HUES6 (cell line): ENCODE measurements around the gene IL6R.
"Not testable (repeated sequence)": the region's sequence is repeated elsewhere in the genome, so short reads cannot be mapped to it uniquely, and the experiment has no call there.

Experiments
- H3K27ac ChIP-seq: 2 replicates; pipeline ENCODE4 v1.7.0; 2013; ENCODE audit warnings: low read depth, mild to moderate bottlenecking, low read length, inconsistent platforms
- H3K27me3 ChIP-seq: 2 replicates; pipeline ENCODE4 v1.6.1; 2013; ENCODE audit warnings: low read length; ENCODE audit not compliant: control insufficient read depth, insufficient read depth
- H3K36me3 ChIP-seq: 2 replicates; pipeline ENCODE4 v1.6.1; 2013; ENCODE audit warnings: low read length; ENCODE audit not compliant: control insufficient read depth, insufficient read depth
- H3K4me1 ChIP-seq: 2 replicates; pipeline ENCODE4 v1.6.1; 2013; ENCODE audit warnings: low read length; ENCODE audit not compliant: control insufficient read depth, insufficient read depth
- H3K4me3 ChIP-seq: 2 replicates; pipeline ENCODE4 v1.5.1; 2013; ENCODE audit warnings: low read depth, low read length
- H3K9ac ChIP-seq: one replicate; pipeline ENCODE4 v1.6.1; 2013; ENCODE audit warnings: mild to moderate bottlenecking, low read length
- H3K9me3 ChIP-seq: 2 replicates; pipeline ENCODE4 v1.6.1; 2013; ENCODE audit warnings: low read depth, low read length; ENCODE audit not compliant: control insufficient read depth, insufficient read depth

IL6R gene

DNA sequence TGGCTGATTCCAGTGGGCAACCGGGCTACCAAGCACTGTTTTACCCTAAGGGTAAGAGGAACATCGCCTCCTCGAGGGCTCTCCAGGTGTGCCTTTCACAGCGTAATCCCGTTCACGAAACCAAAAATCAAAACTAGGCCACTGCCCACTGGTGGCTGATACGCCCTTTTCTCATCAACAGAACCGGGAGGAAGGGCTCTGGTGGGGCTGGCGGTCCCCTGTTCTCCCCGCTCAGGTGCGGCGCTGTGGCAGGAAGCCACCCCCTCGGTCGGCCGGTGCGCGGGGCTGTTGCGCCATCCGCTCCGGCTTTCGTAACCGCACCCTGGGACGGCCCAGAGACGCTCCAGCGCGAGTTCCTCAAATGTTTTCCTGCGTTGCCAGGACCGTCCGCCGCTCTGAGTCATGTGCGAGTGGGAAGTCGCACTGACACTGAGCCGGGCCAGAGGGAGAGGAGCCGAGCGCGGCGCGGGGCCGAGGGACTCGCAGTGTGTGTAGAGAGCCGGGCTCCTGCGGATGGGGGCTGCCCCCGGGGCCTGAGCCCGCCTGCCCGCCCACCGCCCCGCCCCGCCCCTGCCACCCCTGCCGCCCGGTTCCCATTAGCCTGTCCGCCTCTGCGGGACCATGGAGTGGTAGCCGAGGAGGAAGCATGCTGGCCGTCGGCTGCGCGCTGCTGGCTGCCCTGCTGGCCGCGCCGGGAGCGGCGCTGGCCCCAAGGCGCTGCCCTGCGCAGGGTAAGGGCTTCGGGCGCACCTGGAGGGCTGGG is at the start of gene IL6R:
Gene IL6R (plus strand): TSS at position 360 of the 763 bp plus-strand sequence. CDS start 287 bp downstream, at position 647.
- Histone ChIP-seq H3K36me3 (no peaks in the 10 kb centered on the region), H3K9me3 (no peaks in the 10 kb centered on the region), H3K4me1 (peaks cover 33% of the 10 kb centered on the region), H3K4me3 (peak within 1 kb of the TSS; percentile 78), H3K9ac (peak within 1 kb of the TSS; percentile 70), H3K27me3 (peaks cover 52% of the 10 kb centered on the region), H3K27ac (no peak within 1 kb of the TSS)

DNA sequence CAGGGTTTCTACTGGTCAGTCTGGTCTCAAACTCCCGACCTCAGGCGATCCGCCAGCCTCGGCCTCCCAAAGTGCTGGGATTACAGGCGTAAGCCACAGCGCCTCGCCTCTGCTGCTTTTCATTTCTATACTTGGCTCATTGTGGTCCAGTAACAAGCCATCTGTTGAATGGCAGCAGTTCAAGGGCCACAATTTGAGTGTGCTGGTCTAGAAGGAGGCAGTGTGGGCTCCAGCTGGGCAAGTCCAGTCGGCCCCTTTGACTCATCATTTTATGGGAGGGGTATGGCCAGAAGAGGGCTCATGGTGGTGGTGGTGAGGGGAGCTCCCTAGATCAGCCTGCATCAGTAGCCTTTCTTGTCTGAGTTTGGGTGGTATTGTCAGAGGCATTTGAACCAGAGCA is 46.6 kb upstream of the IL6R start:
- Histone ChIP-seq H3K27ac (no peak overlapping the region), H3K9me3 (peaks cover 8% of the 10 kb centered on the region), H3K27me3 (no peaks in the 10 kb centered on the region), H3K4me3 (no peak overlapping the region), H3K4me1 (peaks cover 7% of the 10 kb centered on the region), H3K9ac (no peak overlapping the region), H3K36me3 (no peaks in the 10 kb centered on the region)

DNA sequence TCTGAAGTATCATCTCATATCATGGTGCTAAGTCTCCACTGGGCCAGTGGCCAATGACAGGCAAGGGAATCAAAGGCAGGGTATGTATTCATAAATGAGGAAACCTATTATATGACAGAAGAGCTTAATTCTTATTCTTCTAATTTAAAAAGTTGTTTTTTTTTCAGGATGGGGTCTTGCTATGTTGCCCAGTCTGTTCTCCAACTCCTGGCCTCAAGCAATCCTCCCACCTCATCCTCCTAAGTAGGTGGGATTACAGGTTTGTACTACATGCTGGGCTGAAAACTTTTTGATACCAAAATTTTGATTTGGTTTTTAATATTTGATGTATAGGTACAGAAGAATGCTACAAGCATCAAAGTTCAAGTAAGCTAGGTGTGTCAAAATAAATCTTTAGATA is 44.9 kb upstream of the IL6R start:
- Histone ChIP-seq H3K36me3 (no peaks in the 10 kb centered on the region), H3K4me3 (no peak overlapping the region), H3K9me3 (peaks cover 8% of the 10 kb centered on the region), H3K27ac (no peak overlapping the region), H3K4me1 (0 out of 2 replicates have a peak, but pooled peaks cover 4% of the 10 kb centered on the region), H3K9ac (no peak overlapping the region), H3K27me3 (no peaks in the 10 kb centered on the region)

DNA sequence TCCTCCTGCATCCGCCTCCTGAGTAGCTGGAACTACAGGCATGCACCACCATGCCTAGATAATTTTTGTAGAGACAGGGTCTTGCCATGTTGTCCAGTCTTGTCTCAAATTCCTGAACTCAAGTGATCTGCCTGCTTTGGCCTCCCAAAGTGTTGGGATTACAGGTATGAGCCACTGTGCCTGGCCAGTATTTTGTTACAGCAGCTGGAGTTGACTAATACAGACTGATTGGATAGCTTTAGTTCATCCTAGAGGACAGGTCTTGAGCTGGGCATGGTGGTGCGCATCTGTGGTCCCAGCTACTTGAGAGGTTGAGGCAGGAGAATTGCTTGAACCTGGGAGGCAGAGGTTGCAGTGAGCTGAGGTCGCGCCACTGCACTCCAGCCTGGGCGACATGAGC is 44.3 kb upstream of the IL6R start:
- not testable (repeated sequence) for H3K27me3 ChIP-seq, H3K36me3 ChIP-seq, H3K27ac ChIP-seq, H3K4me1 ChIP-seq, H3K9ac ChIP-seq, H3K9me3 ChIP-seq, H3K4me3 ChIP-seq

DNA sequence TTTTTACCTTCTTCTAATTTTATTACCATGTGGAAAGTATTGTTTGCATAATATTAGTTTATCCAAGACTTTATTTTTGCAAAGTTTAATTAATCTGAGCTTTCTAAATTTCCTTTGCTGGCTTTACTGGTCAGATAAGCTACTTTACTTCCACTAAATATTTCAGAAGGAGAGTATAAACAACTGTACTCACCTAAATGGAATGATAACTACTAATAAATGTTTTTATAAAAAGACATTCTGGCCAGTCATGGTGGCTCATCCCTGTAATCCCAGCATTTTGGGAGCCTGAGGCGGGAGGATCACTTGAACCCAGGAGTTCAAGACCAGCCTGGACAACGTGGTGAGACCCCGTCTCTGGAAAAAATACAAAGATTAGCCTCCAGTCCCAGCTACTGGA is 43.8 kb upstream of the IL6R start:
- no peaks in the 10 kb centered on the region for H3K36me3 ChIP-seq
- no peak overlapping the region for H3K4me3 ChIP-seq
- no peaks in the 10 kb centered on the region for H3K27me3 ChIP-seq
- H3K9me3 ChIP-seq, result peaks cover 8% of the 10 kb centered on the region
- H3K9ac ChIP-seq, result no peak overlapping the region
- H3K4me1 ChIP-seq, result 0 out of 2 replicates have a peak, but pooled peaks cover 4% of the 10 kb centered on the region
- H3K27ac ChIP-seq, result no peak overlapping the region

DNA sequence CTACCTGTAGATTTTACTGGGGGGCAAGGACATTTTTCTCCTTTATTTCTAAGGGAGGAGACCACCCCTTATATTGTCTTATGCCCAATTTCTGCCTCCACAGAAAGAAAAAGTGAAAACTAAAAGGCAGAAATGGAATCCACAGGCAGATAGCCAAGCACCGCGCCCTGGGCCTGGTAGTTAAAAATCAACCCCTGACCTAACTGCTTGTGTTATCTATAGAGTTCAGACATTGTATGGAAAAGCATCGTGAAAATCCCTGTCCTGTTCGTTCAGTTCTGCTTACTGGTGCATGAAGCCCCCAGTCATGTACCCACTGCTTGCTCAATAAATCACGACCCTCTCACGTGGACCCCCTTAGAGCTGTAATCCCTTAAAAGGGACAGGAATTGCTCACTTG is 33.7 kb upstream of the IL6R start:
- Histone ChIP-seq H3K4me1 (no peaks in the 10 kb centered on the region), H3K9me3 (peaks cover 5% of the 10 kb centered on the region; the same call in 1 of the 2 replicates), H3K4me3 (no peak overlapping the region), H3K27ac (no peak overlapping the region), H3K36me3 (no peaks in the 10 kb centered on the region), H3K9ac (no peak overlapping the region), H3K27me3 (no peaks in the 10 kb centered on the region)

DNA sequence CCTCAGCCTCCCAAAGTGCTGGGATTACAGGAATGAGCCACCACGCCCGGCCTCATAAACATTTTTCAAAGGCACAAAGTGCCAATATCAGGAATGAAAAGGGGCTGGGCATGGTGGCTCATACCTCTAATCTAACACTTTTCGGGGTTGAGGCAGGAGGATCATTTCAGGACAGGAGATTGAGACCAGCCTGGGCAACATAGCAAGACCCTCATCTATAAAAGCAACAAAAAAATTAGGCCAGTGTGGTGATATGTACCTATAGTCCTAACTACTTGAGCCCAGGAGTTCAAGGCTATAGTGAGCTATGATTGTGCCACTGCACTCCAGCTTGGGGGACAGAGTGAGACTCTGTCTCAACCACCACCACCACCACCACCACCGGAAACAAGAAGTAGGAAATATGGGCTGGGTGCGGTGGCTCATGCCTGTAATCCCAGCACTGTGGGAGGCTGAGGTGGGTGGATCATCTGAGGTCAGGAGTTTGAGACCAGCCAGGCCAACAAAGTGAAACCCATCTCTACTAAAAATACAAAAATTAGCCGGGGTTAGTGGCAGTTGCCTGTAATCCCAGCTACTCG is 31.3 kb upstream of the IL6R start:
- not testable (repeated sequence) for H3K27ac ChIP-seq, H3K9ac ChIP-seq, H3K27me3 ChIP-seq, H3K4me1 ChIP-seq, H3K9me3 ChIP-seq, H3K36me3 ChIP-seq, H3K4me3 ChIP-seq

DNA sequence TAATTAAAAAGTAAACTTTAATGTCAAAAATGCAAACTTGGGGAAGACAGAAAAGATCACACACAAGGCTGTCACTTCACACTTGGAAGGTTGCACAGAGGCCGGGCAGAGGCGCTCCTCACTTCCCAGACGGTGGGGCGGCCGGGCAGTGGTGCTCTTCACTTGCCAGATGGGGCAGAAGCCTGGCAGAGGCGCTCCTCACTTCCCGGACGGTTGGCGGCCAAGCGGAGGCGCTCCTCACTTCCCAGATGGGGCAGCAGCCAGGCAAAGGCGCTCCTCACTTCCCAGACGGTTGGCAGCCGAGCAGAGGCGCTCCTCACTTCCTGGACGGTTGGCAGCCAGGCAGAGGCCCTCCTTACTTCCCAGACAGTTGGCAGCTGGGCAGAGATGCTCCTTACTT is 25.8 kb upstream of the IL6R start:
- Histone ChIP-seq H3K36me3 (no peaks in the 10 kb centered on the region), H3K4me3 (no peak overlapping the region), H3K4me1 (no peaks in the 10 kb centered on the region), H3K9ac (no peak overlapping the region), H3K27ac (no peak overlapping the region), H3K27me3 (no peaks in the 10 kb centered on the region), H3K9me3 (peaks cover 13% of the 10 kb centered on the region)

DNA sequence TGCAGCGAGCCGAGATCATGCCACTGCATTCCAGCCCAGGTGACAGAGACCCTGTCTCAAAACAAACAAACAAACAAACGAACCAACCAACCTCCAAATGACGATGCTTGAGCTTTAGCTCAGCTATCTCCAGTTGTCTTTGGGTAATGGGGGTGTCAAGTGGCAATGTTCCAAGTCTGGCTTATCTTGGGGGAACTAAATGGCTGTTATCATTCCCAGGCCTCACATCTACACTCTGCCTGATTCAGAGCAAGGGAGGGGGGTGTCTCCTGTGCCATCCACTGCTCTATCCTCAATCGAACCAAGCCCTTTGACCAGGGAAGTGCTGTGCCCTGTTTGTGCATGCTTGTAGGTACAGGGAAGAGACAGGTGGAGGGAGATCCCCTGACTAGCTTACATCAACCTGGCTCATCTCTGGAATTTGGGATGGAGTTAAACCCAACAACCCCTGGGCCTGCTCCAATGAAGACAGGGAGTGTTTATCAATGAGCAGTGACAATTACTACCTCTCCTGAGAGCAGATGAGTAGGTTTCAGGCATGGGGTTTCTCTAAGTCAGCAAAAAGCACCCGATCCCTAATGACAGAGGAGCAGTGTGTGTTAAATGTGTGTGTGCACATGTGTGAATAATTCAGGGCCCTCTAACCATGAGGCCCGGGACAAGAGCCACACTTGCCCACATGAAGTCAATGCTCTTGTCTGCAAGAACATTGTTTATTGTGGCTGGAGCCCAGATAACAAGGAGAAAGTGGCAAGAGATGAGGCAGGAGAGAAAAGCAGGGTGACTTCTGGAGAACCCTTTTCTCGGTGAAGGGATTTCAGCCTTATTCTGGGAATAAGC is 20.3 kb upstream of the IL6R start:
- no peak overlapping the region for H3K9ac ChIP-seq
- no peak overlapping the region for H3K27ac ChIP-seq
- H3K4me3 ChIP-seq, result no peak overlapping the region
- peaks cover 7% of the 10 kb centered on the region for H3K9me3 ChIP-seq
- H3K4me1 ChIP-seq, result 0 out of 2 replicates have a peak, but pooled peaks cover 3% of the 10 kb centered on the region
- no peaks in the 10 kb centered on the region for H3K27me3 ChIP-seq
- H3K36me3 ChIP-seq, result no peaks in the 10 kb centered on the region

DNA sequence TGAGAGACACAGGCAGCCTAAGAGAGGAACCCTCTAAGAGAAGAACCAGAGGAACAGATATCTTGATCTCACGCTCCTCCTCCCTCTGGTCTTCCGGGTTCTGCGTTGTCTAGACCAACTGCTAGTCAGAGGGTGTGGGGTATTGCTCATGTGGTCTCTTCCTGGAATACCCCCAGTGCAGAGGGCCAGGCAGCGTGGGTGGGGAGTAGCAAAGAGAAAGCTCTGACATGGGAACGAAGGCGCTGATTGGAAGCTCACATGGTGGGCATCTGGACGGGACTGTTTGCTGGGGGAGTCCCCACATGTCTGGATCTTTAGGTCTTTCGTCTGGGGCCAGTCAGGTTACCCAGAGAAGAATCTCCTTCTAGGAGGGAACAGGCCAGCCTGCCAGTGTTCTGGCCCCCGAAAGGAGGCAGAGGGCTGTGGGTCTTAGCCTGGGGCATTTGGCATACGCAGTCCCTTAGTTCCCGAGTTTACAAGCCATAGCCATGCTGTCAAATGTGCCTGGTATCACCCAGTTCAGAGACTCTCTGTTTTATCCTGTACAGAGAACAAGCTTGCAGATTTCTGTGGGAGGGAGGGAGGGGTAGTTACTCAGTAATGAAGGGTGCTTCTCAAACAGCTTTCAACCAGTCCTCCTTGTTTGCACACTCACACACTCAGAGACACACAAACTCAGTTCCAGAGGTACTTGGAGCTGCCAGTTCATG is 18.3 kb upstream of the IL6R start:
- Histone ChIP-seq H3K4me1 (0 out of 2 replicates have a peak, but pooled peaks cover 3% of the 10 kb centered on the region), H3K9me3 (no peaks in the 10 kb centered on the region), H3K27me3 (no peaks in the 10 kb centered on the region), H3K4me3 (no peak overlapping the region), H3K36me3 (no peaks in the 10 kb centered on the region), H3K27ac (no peak overlapping the region), H3K9ac (no peak overlapping the region)
